Central memory CD4-positive, alpha-beta T cell (primary cell): ENCODE measurements around the gene TSNAX.
"Not testable (repeated sequence)": the region's sequence is repeated elsewhere in the genome, so short reads cannot be mapped to it uniquely, and the experiment has no call there.

ENCODE experiments used
- DNase-seq: peaks from one replicate; pipeline ENCODE4 v3.0.0; 2022

TSNAX gene

GRCh38 chr1:231564373-231564772 lies 35.9 kb downstream of the TSNAX start:
- DNase-seq, result no peak

- DNase-seq, result no peak
Observed at GRCh38 chr1:231566496-231566895, 38.0 kb downstream of the TSNAX start.

GRCh38 chr1:231570262-231570661 lies 41.8 kb downstream of the TSNAX start:
- DNase-seq, result not testable (repeated sequence)

GRCh38 chr1:231571904-231572303 lies 43.4 kb downstream of the TSNAX start:
- DNase-seq, result no peak

GRCh38 chr1:231575472-231575871 lies 47.0 kb downstream of the TSNAX start:
- no peak for DNase-seq

DNA sequence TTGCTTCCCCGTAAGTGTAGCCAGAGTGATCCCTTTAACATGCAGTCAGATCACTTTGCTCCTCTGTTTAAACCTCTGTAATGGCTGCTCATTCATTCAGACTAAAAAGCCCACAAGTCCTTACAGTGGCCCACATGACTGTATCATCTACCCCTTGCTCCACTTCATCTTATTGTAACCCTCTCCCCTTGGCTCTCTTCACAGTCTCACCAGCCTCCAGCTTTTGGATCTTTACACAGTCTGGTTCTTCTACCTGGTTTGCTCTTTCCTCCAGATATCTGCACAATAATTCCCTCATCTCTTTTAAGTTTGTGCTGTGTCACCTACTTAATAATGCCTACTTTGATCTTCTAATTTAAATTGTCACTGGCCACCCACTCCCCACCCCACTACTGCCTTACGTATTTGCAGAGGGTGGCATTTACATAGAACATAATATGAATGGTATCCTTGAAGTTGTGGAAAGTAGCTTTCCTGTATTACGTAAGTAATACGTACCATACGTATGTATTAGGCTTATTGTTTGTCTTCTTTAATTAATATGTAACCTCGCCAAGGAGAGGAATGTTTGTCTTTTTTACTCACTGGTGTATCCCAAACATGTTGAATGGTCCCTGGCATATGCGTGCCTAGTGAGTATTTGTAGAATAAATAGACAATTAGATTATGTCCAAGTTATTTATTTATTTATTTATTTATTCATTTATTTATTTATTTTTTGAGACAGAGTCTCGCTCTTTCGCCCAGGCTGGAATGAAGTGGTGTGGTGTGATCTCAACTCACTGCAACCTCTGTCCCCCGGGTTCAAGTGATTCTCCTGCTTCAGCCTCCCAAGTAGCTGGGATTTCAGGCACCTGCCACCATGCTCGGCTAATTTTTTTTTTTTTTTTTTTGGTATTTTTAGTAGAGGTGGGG lies 48.6 kb downstream of the TSNAX start:
- no peak for DNase-seq

GRCh38 chr1:231580874-231581273 lies 52.4 kb downstream of the TSNAX start:
- DNase-seq, result no peak

GRCh38 chr1:231581859-231582258 lies 53.4 kb downstream of the TSNAX start:
- DNase-seq, result no peak

- DNase-seq, result no peak
Observed at GRCh38 chr1:231583376-231583775, 54.9 kb downstream of the TSNAX start.

GRCh38 chr1:231584117-231584516 lies 55.6 kb downstream of the TSNAX start:
- no peak for DNase-seq

DNA sequence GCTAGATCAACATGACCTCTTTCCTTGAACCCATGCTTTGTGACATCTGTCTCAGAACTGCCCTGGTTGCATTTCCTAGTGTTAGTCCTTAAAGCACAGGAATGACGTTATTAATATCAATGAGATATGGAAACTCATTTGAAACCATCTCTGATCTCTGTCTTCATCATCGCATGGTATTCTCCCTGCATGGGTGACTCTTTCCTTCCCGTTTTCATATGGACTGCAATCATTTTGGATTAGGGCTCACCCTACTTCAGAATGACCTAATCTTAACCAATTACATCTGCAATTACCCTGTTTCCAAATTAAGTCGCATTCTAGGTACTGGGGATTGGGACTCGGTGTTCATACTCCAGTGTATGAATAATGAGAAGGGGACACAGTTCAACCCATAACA lies 56.5 kb downstream of the TSNAX start:
- no peak for DNase-seq

- peak; percentile 24 for DNase-seq
Observed at GRCh38 chr1:231590453-231591198, 62.2 kb downstream of the TSNAX start.

DNA sequence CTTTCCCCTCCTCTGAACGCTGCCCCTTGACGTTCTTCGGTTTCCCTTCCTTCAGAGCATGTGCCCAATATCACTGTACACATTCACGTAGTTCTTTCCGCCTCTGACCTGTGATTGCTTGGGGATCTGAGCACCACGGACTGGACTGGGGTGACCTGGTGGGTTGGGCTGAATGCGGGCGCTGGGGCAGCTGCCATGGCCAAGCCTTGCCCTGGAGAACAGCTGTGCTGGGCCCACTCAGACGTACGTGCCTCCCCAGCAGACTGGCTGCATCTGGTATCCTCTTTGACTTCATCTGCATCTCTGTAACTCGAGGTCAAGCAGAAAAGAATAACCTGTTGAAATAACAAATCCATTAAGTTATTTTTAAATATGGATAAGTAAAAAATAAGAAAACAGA lies 63.0 kb downstream of the TSNAX start:
- no peak for DNase-seq

DNA sequence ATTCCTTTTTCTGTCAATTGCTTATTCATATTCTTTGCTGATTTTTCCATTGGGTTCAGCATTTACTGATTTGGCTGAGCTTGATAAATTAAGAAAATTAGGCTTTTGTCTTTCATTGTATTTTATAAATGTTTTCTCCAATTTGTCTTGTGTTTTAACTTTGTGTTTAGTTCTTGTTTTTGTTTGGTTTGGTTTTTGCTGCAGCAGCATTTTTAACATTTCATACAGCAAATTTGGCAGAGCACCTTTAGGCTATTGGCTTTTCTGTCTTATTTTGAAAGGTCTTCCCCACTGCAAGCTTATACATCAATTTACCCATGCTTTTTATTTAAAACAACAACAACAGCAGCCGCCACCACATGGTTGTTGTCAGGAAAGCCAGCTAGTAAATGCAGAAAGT lies 64.3 kb downstream of the TSNAX start:
- no peak for DNase-seq

GRCh38 chr1:231593264-231593663 lies 64.8 kb downstream of the TSNAX start:
- DNase-seq, result not testable (repeated sequence)

GRCh38 chr1:231594123-231594522 lies 65.7 kb downstream of the TSNAX start:
- DNase-seq, result no peak

GRCh38 chr1:231594749-231595148 lies 66.3 kb downstream of the TSNAX start:
- DNase-seq, result no peak

GRCh38 chr1:231596337-231596791 lies 67.9 kb downstream of the TSNAX start:
- no peak for DNase-seq

- DNase-seq, result no peak
Observed at GRCh38 chr1:231597971-231598370, 69.5 kb downstream of the TSNAX start.

DNA sequence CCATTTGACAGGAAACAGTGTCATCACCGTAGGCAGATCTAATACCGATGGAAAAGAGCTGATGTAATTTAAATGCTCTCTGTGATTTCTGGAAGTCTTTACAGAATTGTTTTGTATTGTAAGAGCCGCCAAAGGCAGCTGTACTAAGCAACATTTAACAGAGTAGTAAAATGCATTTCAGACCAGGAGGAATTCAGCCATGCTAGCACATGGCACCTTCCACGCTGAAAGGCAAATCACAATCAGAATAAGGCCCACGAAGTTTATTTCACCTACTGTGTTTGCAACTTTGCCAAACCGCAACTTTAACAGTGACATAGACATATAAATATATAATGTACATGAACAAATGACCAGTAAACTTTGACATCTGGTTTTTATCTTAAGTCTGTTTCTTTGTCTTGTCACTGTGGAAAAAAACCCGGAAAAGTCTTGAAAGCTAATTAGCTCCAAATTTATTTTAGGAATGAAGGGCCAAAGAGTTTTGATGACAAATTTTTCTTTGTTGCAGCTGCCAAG lies 72.0 kb downstream of the TSNAX start:
- DNase-seq, result no peak

- no peak for DNase-seq
Observed at GRCh38 chr1:231601824-231602672, 73.6 kb downstream of the TSNAX start.

GRCh38 chr1:231602673-231602984 lies 74.2 kb downstream of the TSNAX start:
- DNase-seq, result no peak
